Trophoblast cell (in vitro differentiated cells and primary cell): ENCODE results near the gene ROR2.
A peak's percentile ranks its signal among the peaks of the same experiment; 100 is the strongest.

Experiments used
- DNase-seq, 2 donors: peaks; one replicate each; pipeline ENCODE4 v3.0.0-alpha.2; 2016
- H2AFZ ChIP-seq: 2 replicates; pipeline ENCODE4 v1.6.1; 2013; ENCODE audit warnings: low read length, moderate library complexity, mild to moderate bottlenecking; ENCODE audit not compliant: insufficient read depth, poor library complexity
- H2AK5ac ChIP-seq: 2 replicates; pipeline ENCODE4 v1.6.1; 2013; ENCODE audit warnings: mild to moderate bottlenecking, low read length
- H2BK120ac ChIP-seq: 2 replicates; pipeline ENCODE4 v1.6.1; 2013; ENCODE audit warnings: low read length, mild to moderate bottlenecking, moderate library complexity; ENCODE audit not compliant: insufficient read depth, poor library complexity
- H2BK12ac ChIP-seq: 2 replicates; pipeline ENCODE4 v1.6.1; 2013; ENCODE audit warnings: mild to moderate bottlenecking, low read length, moderate library complexity
- H2BK5ac ChIP-seq: 2 replicates; pipeline ENCODE4 v1.6.1; 2013; ENCODE audit warnings: low read length, low read depth, moderate library complexity, mild to moderate bottlenecking; ENCODE audit not compliant: poor library complexity
- H3K14ac ChIP-seq: 2 replicates; pipeline ENCODE4 v1.6.1; 2013; ENCODE audit warnings: mild to moderate bottlenecking, low read length
- H3K18ac ChIP-seq: 2 replicates; pipeline ENCODE4 v1.6.1; 2013; ENCODE audit warnings: mild to moderate bottlenecking, low read length
- H3K23ac ChIP-seq: 2 replicates; pipeline ENCODE4 v1.6.1; 2013; ENCODE audit warnings: low read length
- H3K27ac ChIP-seq: 2 replicates; pipeline ENCODE4 v1.5.1; 2013; ENCODE audit warnings: low read depth, mild to moderate bottlenecking, inconsistent platforms, low read length, moderate library complexity
- H3K27me3 ChIP-seq: 2 replicates; pipeline ENCODE4 v1.6.1; 2013; ENCODE audit warnings: inconsistent platforms, mild to moderate bottlenecking, low read length, moderate library complexity; ENCODE audit not compliant: insufficient read depth
- H3K36me3 ChIP-seq, 2 experiments: 1 replicate in 1 of 2; 2 replicates in 1 of 2; pipeline ENCODE4 v1.6.1; 2013; ENCODE audit warnings: low read length in 2 of 2, mild to moderate bottlenecking in 2 of 2, moderate library complexity in 1 of 2; ENCODE audit not compliant: insufficient read depth in 2 of 2, control insufficient read depth in 1 of 2
- H3K4ac ChIP-seq: 2 replicates; pipeline ENCODE4 v1.6.1; 2013; ENCODE audit warnings: low read depth, mild to moderate bottlenecking, low read length, moderate library complexity
- H3K4me1 ChIP-seq, 2 experiments: 1 replicate in 1 of 2; 2 replicates in 1 of 2; pipeline ENCODE4 v1.6.1; 2013; ENCODE audit warnings: low read length in 2 of 2, mild to moderate bottlenecking in 2 of 2, moderate library complexity in 1 of 2; ENCODE audit not compliant: insufficient read depth in 2 of 2, control insufficient read depth in 1 of 2
- H3K4me2 ChIP-seq: 2 replicates; pipeline ENCODE4 v1.6.1; 2013; ENCODE audit warnings: inconsistent platforms, mild to moderate bottlenecking, low read length, moderate library complexity
- H3K4me3 ChIP-seq: 2 replicates; pipeline ENCODE4 v1.5.1; 2013; ENCODE audit warnings: mild to moderate bottlenecking, low read depth, low read length, inconsistent platforms
- H3K79me1 ChIP-seq: one replicate; pipeline ENCODE4 v1.6.1; 2013; ENCODE audit warnings: low read length
- H3K79me2 ChIP-seq: 2 replicates; pipeline ENCODE4 v1.6.1; 2013; ENCODE audit warnings: low read length, mild to moderate bottlenecking; ENCODE audit not compliant: control insufficient read depth, insufficient read depth, poor library complexity
- H3K9ac ChIP-seq: 2 replicates; pipeline ENCODE4 v1.6.1; 2013; ENCODE audit warnings: mild to moderate bottlenecking, low read length
- H3K9me3 ChIP-seq: 2 replicates; pipeline ENCODE4 v1.6.1; 2013; ENCODE audit warnings: low read depth, mild to moderate bottlenecking, control low read depth, inconsistent platforms, low read length; ENCODE audit not compliant: insufficient read depth
- H4K12ac ChIP-seq: 2 replicates; pipeline ENCODE4 v1.6.1; 2013; ENCODE audit warnings: low read depth, mild to moderate bottlenecking, low read length, moderate library complexity
- H4K8ac ChIP-seq: 2 replicates; pipeline ENCODE4 v1.6.1; 2013; ENCODE audit warnings: low read depth, mild to moderate bottlenecking, low read length, moderate library complexity
- H4K91ac ChIP-seq: one replicate; pipeline ENCODE4 v1.6.1; 2013; ENCODE audit warnings: low read depth, mild to moderate bottlenecking, low read length, moderate library complexity
- WGBS: extraction: QIAGEN DNeasy Blood & Tissue Kit; methylation state at CpG from one replicate; pipeline ENCODE4 v1.1.7; 2013; ENCODE audit warnings: missing lambda C conversion rate; ENCODE audit not compliant: insufficient read length, insufficient coverage; ENCODE audit errors: extremely low coverage; 5-methylcytosine and 5-hydroxymethylcytosine counted together

ROR2 gene

DNA sequence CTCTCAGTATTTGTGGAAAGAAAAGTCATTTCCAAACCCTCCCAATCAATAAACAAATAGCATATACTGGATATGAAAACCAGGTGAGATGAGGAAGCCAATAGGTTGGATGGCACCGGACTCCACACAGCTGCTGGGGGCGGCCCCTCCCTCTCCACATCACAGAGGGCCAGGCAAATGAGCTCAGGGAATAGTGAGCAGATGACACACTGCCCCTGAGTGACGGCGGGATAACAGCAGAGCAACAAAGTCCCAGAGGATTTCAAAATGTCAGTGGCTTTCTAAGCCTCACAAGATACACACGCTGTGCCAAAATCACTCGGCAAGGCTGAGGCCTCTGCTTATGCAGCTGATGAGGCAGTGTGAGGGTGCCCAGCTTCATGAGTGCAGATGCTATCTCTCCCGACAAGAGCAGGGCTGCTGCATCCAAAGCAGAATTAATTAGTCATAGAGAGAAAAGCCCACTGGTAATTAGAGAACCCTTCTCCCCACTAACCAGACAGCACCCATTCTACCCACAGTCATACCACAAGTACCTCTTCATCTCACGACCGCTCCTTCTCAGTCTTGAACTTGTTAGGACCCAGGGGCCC, 291.4 kb downstream of the ROR2 start:
- H2AK5ac ChIP-seq, result no peak overlapping the region
- H4K91ac ChIP-seq, result no peak overlapping the region
- no peaks in the 10 kb centered on the region for H3K79me2 ChIP-seq
- no CpG with 5 or more reads among the region's 9 CpGs for WGBS
- H3K27me3 ChIP-seq, result no peaks in the 10 kb centered on the region
- H3K9me3 ChIP-seq, result peaks cover 3% of the 10 kb centered on the region
- peaks cover 2 to 11% of the 10 kb centered on the region in 2 experiments for H3K4me1 ChIP-seq
- no peak overlapping the region for H3K4ac ChIP-seq
- H3K27ac ChIP-seq, result no peak overlapping the region
- H3K23ac ChIP-seq, result no peak overlapping the region
- H3K79me1 ChIP-seq, result peaks cover 2% of the 10 kb centered on the region
- no peak for DNase-seq
- no peak overlapping the region for H4K12ac ChIP-seq
- no peak overlapping the region for H4K8ac ChIP-seq
- no peaks in the 10 kb centered on the region for H3K36me3 ChIP-seq
- H3K4me2 ChIP-seq, result no peak overlapping the region
- H3K14ac ChIP-seq, result no peak overlapping the region
- no peak overlapping the region for H3K4me3 ChIP-seq
- H2BK5ac ChIP-seq, result no peak overlapping the region
- H3K18ac ChIP-seq, result no peak overlapping the region
- H2AFZ ChIP-seq, result no peak overlapping the region
- no peak overlapping the region for H3K9ac ChIP-seq
- no peak overlapping the region for H2BK120ac ChIP-seq
- no peak overlapping the region for H2BK12ac ChIP-seq

DNA sequence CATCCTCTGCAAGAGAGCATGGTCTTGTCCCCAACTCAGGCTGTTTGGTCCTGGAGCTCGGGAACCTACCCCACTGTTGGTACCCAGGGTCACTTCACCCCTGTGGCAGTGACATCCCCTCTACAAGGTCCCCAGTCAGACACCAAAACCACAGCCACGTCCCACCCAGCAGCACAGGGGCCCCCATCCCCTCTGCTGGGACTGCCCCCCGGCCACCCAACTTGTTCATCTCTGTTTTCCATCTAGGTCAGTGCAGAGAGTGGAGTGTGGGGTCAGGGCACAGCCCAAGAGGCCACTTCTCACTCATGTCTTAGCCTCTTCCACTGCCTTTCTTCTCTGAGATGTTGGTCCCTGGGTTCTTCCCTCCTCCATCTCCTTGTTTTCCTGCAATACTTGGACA, 292.5 kb downstream of the ROR2 start:
- Histone ChIP-seq H3K18ac (no peak overlapping the region), H3K4me1 (peaks cover 2 to 11% of the 10 kb centered on the region in 2 experiments), H3K9ac (no peak overlapping the region), H3K23ac (no peak overlapping the region), H3K4me2 (no peak overlapping the region), H2BK120ac (no peak overlapping the region), H3K36me3 (no peaks in the 10 kb centered on the region), H3K27ac (no peak overlapping the region), H3K4ac (no peak overlapping the region), H4K91ac (no peak overlapping the region), H3K9me3 (no peaks in the 10 kb centered on the region), H2AK5ac (no peak overlapping the region), H2BK5ac (no peak overlapping the region), H2BK12ac (no peak overlapping the region), H2AFZ (no peak overlapping the region), H4K12ac (no peak overlapping the region), H3K27me3 (no peaks in the 10 kb centered on the region), H4K8ac (no peak overlapping the region), H3K79me2 (no peaks in the 10 kb centered on the region), H3K14ac (no peak overlapping the region), H3K79me1 (peaks cover 2% of the 10 kb centered on the region), H3K4me3 (no peak overlapping the region)
- no peak for DNase-seq
- WGBS, result no CpG with 5 or more reads among the region's 3 CpGs

GRCh38 chr9:91655658-91656057, 294.4 kb downstream of the ROR2 start:
- H3K79me2 ChIP-seq, result no peaks in the 10 kb centered on the region
- WGBS, result no CpG with 5 or more reads among the region's 4 CpGs
- peak overlapping the region; percentile 28 for H4K91ac ChIP-seq
- no peak overlapping the region for H3K23ac ChIP-seq
- H3K18ac ChIP-seq, result no peak overlapping the region
- peaks cover 2% of the 10 kb centered on the region for H3K79me1 ChIP-seq
- H3K4me1 ChIP-seq, result peaks cover 2 to 11% of the 10 kb centered on the region in 2 experiments
- no peaks in the 10 kb centered on the region for H3K27me3 ChIP-seq
- H2BK120ac ChIP-seq, result no peak overlapping the region
- no peak overlapping the region for H3K9ac ChIP-seq
- no peak for DNase-seq
- no peak overlapping the region for H2AK5ac ChIP-seq
- no peak overlapping the region for H2AFZ ChIP-seq
- no peaks in the 10 kb centered on the region for H3K9me3 ChIP-seq
- no peak overlapping the region for H3K27ac ChIP-seq
- no peak overlapping the region for H3K4ac ChIP-seq
- H2BK5ac ChIP-seq, result no peak overlapping the region
- H4K8ac ChIP-seq, result no peak overlapping the region
- H3K14ac ChIP-seq, result no peak overlapping the region
- H3K36me3 ChIP-seq, result no peaks in the 10 kb centered on the region
- H2BK12ac ChIP-seq, result no peak overlapping the region
- H4K12ac ChIP-seq, result no peak overlapping the region
- no peak overlapping the region for H3K4me3 ChIP-seq
- no peak overlapping the region for H3K4me2 ChIP-seq

DNA sequence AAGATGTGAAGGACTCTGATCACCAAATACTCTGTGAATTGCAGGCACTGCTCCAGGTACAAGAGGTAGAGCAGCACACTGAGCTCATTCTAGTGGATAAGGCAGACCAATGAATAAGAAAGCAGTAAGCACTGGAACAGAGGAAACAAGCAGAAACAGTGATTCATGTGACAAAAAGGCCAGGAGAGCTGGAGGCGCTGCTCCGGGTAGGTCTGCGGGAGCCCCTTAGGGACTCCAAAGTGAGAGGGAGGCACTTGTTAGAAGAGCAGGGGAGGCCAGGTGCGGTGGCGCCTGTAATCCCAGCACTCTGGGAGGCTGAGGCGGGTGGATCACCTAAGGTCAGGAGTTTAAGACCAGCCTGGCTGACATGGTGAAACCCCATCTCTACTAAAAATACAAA, 294.8 kb downstream of the ROR2 start:
- no peak overlapping the region for H2AK5ac ChIP-seq
- no peak overlapping the region for H3K4me2 ChIP-seq
- no peak overlapping the region for H2BK5ac ChIP-seq
- no peak overlapping the region for H2BK120ac ChIP-seq
- no peak overlapping the region for H4K91ac ChIP-seq
- H2BK12ac ChIP-seq, result peak overlapping the region; percentile 9
- H3K4ac ChIP-seq, result no peak overlapping the region
- peak overlapping the region; percentile 13 for H4K8ac ChIP-seq
- H3K23ac ChIP-seq, result no peak overlapping the region
- no peaks in the 10 kb centered on the region for H3K79me2 ChIP-seq
- no peak overlapping the region for H3K9ac ChIP-seq
- H3K27me3 ChIP-seq, result no peaks in the 10 kb centered on the region
- peak; percentile 74 to 76 for DNase-seq
- H3K14ac ChIP-seq, result no peak overlapping the region
- no peaks in the 10 kb centered on the region for H3K9me3 ChIP-seq
- no CpG with 5 or more reads among the region's 6 CpGs for WGBS
- peak overlapping the region; percentile 20 for H4K12ac ChIP-seq
- peaks cover 2% of the 10 kb centered on the region for H3K79me1 ChIP-seq
- H3K4me3 ChIP-seq, result no peak overlapping the region
- H3K36me3 ChIP-seq, result no peaks in the 10 kb centered on the region
- no peak overlapping the region for H2AFZ ChIP-seq
- H3K27ac ChIP-seq, result no peak overlapping the region
- H3K18ac ChIP-seq, result no peak overlapping the region
- peaks cover 2 to 11% of the 10 kb centered on the region in 2 experiments for H3K4me1 ChIP-seq
